Naive thymus-derived CD4-positive, alpha-beta T cell (primary cell): ENCODE data around the gene ADRA2C. TPM values are rescaled to one million over a fixed set of nuclear protein-coding genes. Genes with fewer than 3 reads are reported as not detected.
A peak's percentile ranks its signal among the peaks of the same experiment; 100 is the strongest.

Experiments
- ATAC-seq: fragments of 150-1000 bp; cut with Tn5 transposase; 2 replicates; pipeline ENCODE4 v1.10.0; 2021; ENCODE audit warnings: mild to moderate bottlenecking, moderate library complexity
- CTCF ChIA-PET: fragments of 350-600 bp; sonication (Branson Sonifier 250); formaldehyde crosslinking; loops from one replicate; lab custom pipeline; 2021; ENCODE audit warnings: antibody characterized with exemption; lab: Charles Lee
- POLR2A ChIA-PET: fragments of 350-600 bp; sonication (Branson Sonifier 250); formaldehyde crosslinking; loops from one replicate; lab custom pipeline; 2021; ENCODE audit warnings: antibody characterized with exemption, inconsistent platforms; lab: Charles Lee
- DNase-seq, 9 donors: peaks; one replicate each; pipeline versions ENCODE4 v3.0.0 to v3.0.0-alpha.2; 2020 to 2022; ENCODE audit warnings: mixed read lengths in 1 of 9
- H3K27ac ChIP-seq: one replicate; pipeline ENCODE4 v1.7.0; 2013; ENCODE audit warnings: mild to moderate bottlenecking, low read depth, low read length, moderate library complexity
- H3K27me3 ChIP-seq, 2 donors: one replicate each; pipeline ENCODE4 v1.7.0; 2013; ENCODE audit warnings: low read length in 2 of 2, mild to moderate bottlenecking in 2 of 2, moderate library complexity in 2 of 2; ENCODE audit not compliant: control insufficient read depth in 2 of 2, insufficient read depth in 2 of 2
- H3K36me3 ChIP-seq, 3 experiments: 1 replicate in 2 of 3; 2 replicates in 1 of 3; pipeline ENCODE4 v1.7.0; 2013; ENCODE audit warnings: low read length in 3 of 3, mild to moderate bottlenecking in 3 of 3, moderate library complexity in 1 of 3; ENCODE audit not compliant: insufficient read depth in 3 of 3, control insufficient read depth in 2 of 3
- H3K4me1 ChIP-seq, 2 donors: one replicate each; pipeline ENCODE4 v1.7.0; 2013; ENCODE audit warnings: low read length in 2 of 2, mild to moderate bottlenecking in 2 of 2, moderate library complexity in 1 of 2; ENCODE audit not compliant: control insufficient read depth in 2 of 2, insufficient read depth in 2 of 2
- H3K4me3 ChIP-seq: 2 replicates; pipeline ENCODE4 v1.7.0; 2013; ENCODE audit warnings: mild to moderate bottlenecking, low read length
- H3K9me3 ChIP-seq, 3 experiments: 1 replicate in 2 of 3; 2 replicates in 1 of 3; pipeline ENCODE4 v1.7.0; 2013; ENCODE audit warnings: low read length in 3 of 3; ENCODE audit not compliant: control insufficient read depth in 2 of 3
- H3K27ac Mint-ChIP-seq, 9 donors: one replicate each; pipeline ENCODE4 v1.8.0; 2020 to 2022; ENCODE audit warnings: mixed read lengths in 9 of 9, mild to moderate bottlenecking in 8 of 9, moderate library complexity in 5 of 9, inconsistent platforms in 2 of 9
- H3K27me3 Mint-ChIP-seq, 5 donors: one replicate each; pipeline ENCODE4 v1.8.0; 2021 to 2022; ENCODE audit warnings: mixed read lengths in 5 of 5, mild to moderate bottlenecking in 1 of 5
- H3K36me3 Mint-ChIP-seq, 5 donors: one replicate each; pipeline ENCODE4 v1.8.0; 2020 to 2022; ENCODE audit warnings: mixed read lengths in 5 of 5, mild to moderate bottlenecking in 3 of 5, inconsistent platforms in 1 of 5
- H3K4me1 Mint-ChIP-seq, 7 donors: one replicate each; pipeline ENCODE4 v1.8.0; 2020 to 2022; ENCODE audit warnings: mixed read lengths in 7 of 7, mild to moderate bottlenecking in 3 of 7, inconsistent platforms in 1 of 7
- H3K4me3 Mint-ChIP-seq, 10 donors: one replicate each; pipeline ENCODE4 v1.8.0; 2020 to 2022; ENCODE audit warnings: mild to moderate bottlenecking in 10 of 10, mixed read lengths in 10 of 10, moderate library complexity in 6 of 10, inconsistent platforms in 2 of 10
- H3K9me3 Mint-ChIP-seq, 11 donors: one replicate each; pipeline ENCODE4 v1.8.0; 2020 to 2022; ENCODE audit warnings: mixed read lengths in 11 of 11, mild to moderate bottlenecking in 4 of 11, inconsistent platforms in 1 of 11, moderate library complexity in 1 of 11
- intact Hi-C, 2 donors: fragments of 100-400 bp; cut with micrococcal nuclease; formaldehyde crosslinking; loops; one replicate each; pipeline ENCODE4 v1.15.1; 2023
- polyA plus RNA-seq, 2 donors: library from polyadenylated mRNA; unstranded; fragments of 300-500 nt; fragmentation: Illumina TruSeq; gene quantifications; one replicate each; pipeline ENCODE4 v1.2.3, GENCODE V29; 2021
- total RNA-seq, 6 experiments: library from RNA in 5 of 6; stranded (reverse) in 5 of 6; gene quantifications; 1 replicate in 5 of 6; 2 replicates in 1 of 6; pipeline ENCODE4 v1.2.3 and lab custom pipeline; 2021 to 2026

The ADRA2C gene
- total and polyA plus RNA-seq, 7 experiments from 2014 or later, result not detected

DNA sequence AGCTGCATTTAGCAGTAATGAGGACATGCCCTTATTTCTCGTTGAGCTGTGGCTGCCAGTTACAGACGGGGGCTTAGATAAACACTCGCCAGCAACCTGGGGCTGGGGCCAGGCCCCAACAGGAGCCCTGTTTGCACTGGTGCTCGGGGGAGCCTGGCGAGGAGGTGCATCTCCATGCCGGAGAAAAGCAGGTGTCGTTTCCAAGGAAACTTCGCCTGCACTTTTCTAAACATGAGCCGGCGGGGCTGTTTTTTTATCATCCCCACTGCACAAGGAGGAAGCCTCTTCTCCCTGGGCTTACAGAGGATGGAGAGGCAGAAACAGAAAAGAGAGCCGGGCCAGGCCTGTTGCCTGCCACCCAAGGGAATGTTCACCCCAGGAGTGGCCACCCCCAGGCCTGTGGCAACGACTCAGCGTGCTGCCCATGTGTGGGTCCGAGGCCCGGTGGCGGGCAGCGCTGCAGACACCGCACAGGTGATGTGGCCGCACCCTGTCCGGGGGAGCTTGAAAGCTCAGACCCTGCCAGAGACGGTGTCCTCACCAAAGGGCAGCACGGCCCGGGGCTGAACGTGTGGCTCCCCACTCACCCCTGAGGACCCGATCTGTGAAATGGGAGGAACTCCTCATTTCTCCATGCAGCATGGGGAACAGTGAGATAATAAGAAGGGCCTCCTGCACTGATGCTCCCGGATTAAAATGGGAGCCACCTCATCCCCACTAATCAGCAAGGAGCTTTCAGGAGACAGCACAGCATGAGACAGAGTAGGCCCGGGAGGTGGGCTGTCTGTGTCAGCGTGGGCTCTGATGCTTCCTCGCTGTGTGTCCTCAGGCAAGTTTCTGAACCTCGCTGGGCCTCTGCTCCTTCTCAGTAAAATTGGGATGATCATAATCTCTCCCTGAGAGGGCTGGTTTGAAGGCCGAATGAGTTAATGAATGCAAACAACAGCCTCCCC is 33.8 kb upstream of the ADRA2C start:
- ATAC-seq (no peak), DNase-seq (no peak)
- Histone ChIP-seq H3K27ac (no peak overlapping the region), H3K9me3 (no peaks in the 10 kb centered on the region), H3K4me3 (no peak overlapping the region), H3K27me3 (no peaks in the 10 kb centered on the region), H3K4me1 (no peaks in the 10 kb centered on the region), H3K36me3 (no peaks in the 10 kb centered on the region)
- H3K36me3 Mint-ChIP-seq, result peaks cover 0 to 4% (median 0%) of the 10 kb centered on the region in 5 donors
- no peak overlapping the region for H3K4me3 Mint-ChIP-seq
- POLR2A ChIA-PET, result no interaction called here
- no peaks in the 10 kb centered on the region for H3K4me1 Mint-ChIP-seq
- CTCF ChIA-PET, result no interaction called here
- no peak overlapping the region for H3K27ac Mint-ChIP-seq
- intact Hi-C loops, result no loop called here
- peaks cover 0 to 4% (median 0%) of the 10 kb centered on the region in 11 donors for H3K9me3 Mint-ChIP-seq
- H3K27me3 Mint-ChIP-seq, result peaks cover 0 to 24% (median 11%) of the 10 kb centered on the region in 5 donors

DNA sequence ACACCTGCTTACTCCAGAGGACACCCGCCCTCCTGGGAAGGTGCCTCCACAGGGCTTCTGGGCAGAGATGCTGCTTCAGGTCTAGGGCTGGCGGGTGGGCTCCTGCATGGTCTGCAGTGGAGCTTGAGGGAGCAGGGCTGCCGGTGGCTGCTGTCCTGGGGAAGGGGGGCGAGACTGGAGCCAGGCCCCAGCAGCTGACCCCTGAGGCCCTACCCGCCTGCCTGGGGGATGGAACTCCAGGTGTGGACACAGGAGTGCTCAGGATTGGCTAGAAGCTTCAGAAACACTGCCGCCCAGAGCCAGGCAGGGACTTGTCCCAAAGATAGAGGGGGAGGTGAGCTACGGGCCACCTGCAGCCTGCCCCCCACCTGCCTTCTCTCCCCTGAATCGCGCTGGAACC is 33.0 kb upstream of the ADRA2C start:
- no peaks in the 10 kb centered on the region for H3K9me3 ChIP-seq
- no peaks in the 10 kb centered on the region for H3K4me1 ChIP-seq
- peaks cover 0 to 24% (median 11%) of the 10 kb centered on the region in 5 donors for H3K27me3 Mint-ChIP-seq
- DNase-seq (no peak), ATAC-seq (no peak)
- H3K27ac ChIP-seq, result no peak overlapping the region
- H3K36me3 Mint-ChIP-seq, result peaks cover 0 to 4% (median 0%) of the 10 kb centered on the region in 5 donors
- no peak overlapping the region for H3K4me3 Mint-ChIP-seq
- no peak overlapping the region for H3K4me3 ChIP-seq
- no peak overlapping the region for H3K27ac Mint-ChIP-seq
- peaks cover 0 to 4% (median 0%) of the 10 kb centered on the region in 11 donors for H3K9me3 Mint-ChIP-seq
- H3K36me3 ChIP-seq, result no peaks in the 10 kb centered on the region
- ChIA-PET POLR2A (no interaction called here), CTCF (no interaction called here)
- no peaks in the 10 kb centered on the region for H3K27me3 ChIP-seq
- intact Hi-C loops, result no loop called here
- H3K4me1 Mint-ChIP-seq, result no peaks in the 10 kb centered on the region

DNA sequence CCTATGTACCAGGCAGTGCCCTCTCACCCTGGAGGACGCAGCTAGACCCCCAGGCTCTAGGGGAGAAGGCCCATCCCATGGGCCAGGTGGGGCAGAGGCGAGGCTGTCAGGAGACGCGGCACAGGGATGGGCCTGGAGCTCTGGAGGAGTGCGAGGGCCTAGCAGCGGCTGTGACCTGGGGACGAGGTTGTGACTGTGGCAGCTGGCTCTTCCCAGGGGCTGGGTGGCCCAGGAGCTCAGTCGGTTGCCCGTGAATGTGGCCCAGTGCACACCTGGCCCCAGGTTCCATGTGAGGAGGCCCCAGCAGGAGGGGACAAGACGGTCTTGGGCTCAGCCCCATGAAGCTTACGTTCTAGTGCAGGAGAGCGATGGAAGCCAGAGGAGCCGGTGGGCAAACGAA is 31.0 kb upstream of the ADRA2C start:
- no peak overlapping the region for H3K4me3 Mint-ChIP-seq
- no peak overlapping the region for H3K27ac Mint-ChIP-seq
- no peak overlapping the region for H3K27ac ChIP-seq
- H3K4me3 ChIP-seq, result no peak overlapping the region
- no peaks in the 10 kb centered on the region for H3K4me1 ChIP-seq
- H3K9me3 Mint-ChIP-seq, result peaks cover 0 to 1% (median 0%) of the 10 kb centered on the region in 11 donors
- ATAC-seq, result peak; percentile 10
- H3K9me3 ChIP-seq, result no peaks in the 10 kb centered on the region
- no peaks in the 10 kb centered on the region for H3K4me1 Mint-ChIP-seq
- H3K36me3 Mint-ChIP-seq, result no peaks in the 10 kb centered on the region
- DNase-seq, result no peak
- no peaks in the 10 kb centered on the region for H3K27me3 ChIP-seq
- intact Hi-C loops, result no loop called here
- no peaks in the 10 kb centered on the region for H3K36me3 ChIP-seq
- peaks cover 0 to 21% (median 4%) of the 10 kb centered on the region in 5 donors for H3K27me3 Mint-ChIP-seq
- CTCF ChIA-PET, result no interaction called here
- POLR2A ChIA-PET, result no interaction called here

DNA sequence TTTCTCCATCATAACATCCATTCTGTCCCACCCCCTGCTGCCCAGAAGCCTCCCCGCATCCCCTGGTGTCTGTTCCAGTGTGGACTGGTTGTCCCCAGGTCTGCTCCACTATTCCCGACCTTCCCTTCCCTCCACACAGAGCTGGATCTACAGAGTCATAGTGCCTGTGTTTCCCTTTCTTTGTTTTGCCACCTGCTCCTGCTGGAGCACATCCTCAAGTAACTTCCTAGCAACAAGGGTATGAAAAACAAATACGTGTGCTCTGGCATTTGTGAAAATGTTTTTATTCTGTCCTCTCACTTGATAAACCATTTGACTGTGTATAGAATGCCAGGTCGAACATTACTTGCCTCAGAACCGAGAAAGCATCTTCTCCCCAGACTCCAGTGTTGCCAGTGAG is 29.9 kb upstream of the ADRA2C start:
- ChIA-PET CTCF (no interaction called here), POLR2A (no interaction called here)
- Histone ChIP-seq H3K27me3 (no peaks in the 10 kb centered on the region), H3K4me3 (no peak overlapping the region), H3K36me3 (no peaks in the 10 kb centered on the region), H3K27ac (no peak overlapping the region), H3K4me1 (no peaks in the 10 kb centered on the region), H3K9me3 (no peaks in the 10 kb centered on the region)
- DNase-seq, result no peak
- intact Hi-C loops, result no loop called here
- Mint-ChIP-seq H3K27ac (no peak overlapping the region), H3K9me3 (peaks cover 0 to 3% (median 0%) of the 10 kb centered on the region in 11 donors), H3K4me1 (no peaks in the 10 kb centered on the region), H3K4me3 (no peak overlapping the region), H3K27me3 (peaks cover 0 to 21% (median 9%) of the 10 kb centered on the region in 5 donors), H3K36me3 (no peaks in the 10 kb centered on the region)
- ATAC-seq, result no peak

DNA sequence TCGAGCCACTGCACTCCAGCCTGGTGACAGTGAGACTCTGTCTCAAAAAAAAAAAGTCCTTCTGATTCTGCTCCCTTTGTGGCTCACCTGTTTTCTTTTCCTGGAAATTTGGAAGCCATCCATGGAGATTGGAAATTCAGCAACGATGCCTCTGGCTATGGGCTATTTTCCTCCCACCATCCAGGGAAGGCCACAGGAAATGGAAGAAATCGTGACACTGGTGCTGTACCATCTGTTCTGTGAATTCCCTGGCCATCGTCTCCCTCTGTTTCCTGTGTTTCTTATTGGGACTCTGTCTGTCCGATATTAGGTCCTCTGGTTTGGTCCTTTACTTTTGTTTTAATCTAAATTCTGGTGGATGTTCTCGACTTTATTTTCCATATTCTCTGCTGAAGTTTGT is 29.4 kb upstream of the ADRA2C start:
- no peaks in the 10 kb centered on the region for H3K4me1 ChIP-seq
- H3K4me3 ChIP-seq, result no peak overlapping the region
- no peaks in the 10 kb centered on the region for H3K27me3 ChIP-seq
- H3K36me3 ChIP-seq, result no peaks in the 10 kb centered on the region
- Mint-ChIP-seq H3K27ac (no peak overlapping the region), H3K36me3 (peaks cover 0 to 3% (median 0%) of the 10 kb centered on the region in 5 donors), H3K4me1 (no peaks in the 10 kb centered on the region), H3K9me3 (peaks cover 0 to 4% (median under 1%) of the 10 kb centered on the region in 11 donors), H3K27me3 (peaks cover 0 to 23% (median 10%) of the 10 kb centered on the region in 5 donors), H3K4me3 (no peak overlapping the region)
- CTCF ChIA-PET, result no interaction called here
- H3K27ac ChIP-seq, result no peak overlapping the region
- ATAC-seq, result no peak
- DNase-seq, result no peak
- intact Hi-C loops, result no loop called here
- POLR2A ChIA-PET, result no interaction called here
- peaks cover 0 to 1% (median 0%) of the 10 kb centered on the region in 3 experiments for H3K9me3 ChIP-seq

DNA sequence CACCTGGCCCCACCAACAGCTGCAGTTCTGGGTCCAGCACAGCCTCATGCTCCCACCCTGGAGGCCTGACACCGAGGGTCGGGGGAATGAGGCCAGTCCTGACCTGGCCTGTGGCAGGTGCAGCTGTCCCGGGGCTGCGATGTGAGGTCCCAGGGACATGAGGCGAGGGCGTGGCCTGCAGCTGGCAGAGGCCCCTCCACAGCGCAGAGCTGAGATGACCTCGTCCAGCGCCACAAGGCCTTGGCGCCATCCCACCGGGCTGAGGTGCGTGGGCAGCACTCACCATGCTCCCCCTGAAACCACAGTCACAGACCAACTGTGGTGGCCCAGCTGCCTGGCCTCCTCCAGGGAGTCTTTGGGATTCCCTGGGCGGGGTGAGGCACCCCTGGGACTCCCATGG is 26.6 kb upstream of the ADRA2C start:
- Mint-ChIP-seq H3K27ac (no peak overlapping the region), H3K9me3 (peaks cover 0 to 18% (median 5%) of the 10 kb centered on the region in 11 donors), H3K4me1 (no peaks in the 10 kb centered on the region), H3K36me3 (peaks cover 0 to 7% (median 0%) of the 10 kb centered on the region in 5 donors), H3K4me3 (no peak overlapping the region), H3K27me3 (peaks cover 2 to 38% (median 33%) of the 10 kb centered on the region in 5 donors)
- intact Hi-C loops, result no loop called here
- H3K36me3 ChIP-seq, result no peaks in the 10 kb centered on the region
- no peak overlapping the region for H3K27ac ChIP-seq
- H3K27me3 ChIP-seq, result no peaks in the 10 kb centered on the region
- ATAC-seq, result no peak
- DNase-seq, result no peak
- CTCF ChIA-PET, result no interaction called here
- H3K9me3 ChIP-seq, result peaks cover 0 to 12% (median 0%) of the 10 kb centered on the region in 3 experiments
- no peaks in the 10 kb centered on the region for H3K4me1 ChIP-seq
- POLR2A ChIA-PET, result no interaction called here
- no peak overlapping the region for H3K4me3 ChIP-seq
